ENCODE measurements around the gene PSMG3.

The PSMG3 gene

DNA sequence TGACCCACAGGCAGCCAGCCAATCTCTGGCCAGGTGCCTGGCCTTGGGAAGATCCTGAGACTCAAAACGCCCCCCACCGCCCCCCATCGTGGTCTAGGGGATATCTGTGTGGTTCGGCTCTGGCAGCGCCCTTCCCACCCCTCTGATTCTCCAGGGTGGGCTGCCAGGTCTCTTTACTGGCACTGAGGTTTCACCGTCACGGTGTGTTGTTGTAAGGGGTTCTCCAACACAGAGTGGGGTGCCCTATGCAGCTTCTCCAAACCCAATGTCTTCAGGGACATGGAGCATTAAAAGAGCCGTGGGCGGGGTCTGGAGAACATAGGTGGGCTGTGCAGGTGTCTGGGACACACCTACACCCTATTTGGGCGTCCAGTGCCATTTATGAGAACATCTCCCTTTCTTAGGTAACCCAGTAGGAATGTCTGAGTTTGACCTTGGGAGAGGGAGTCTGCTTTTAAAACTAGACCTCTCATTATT, 37.8 kb downstream of the PSMG3 start:
- H3K4me3 ChIP-seq (ENCODE audit: low read length) = peak overlapping the region; percentile 76
- DNase-seq (ENCODE audit: low read depth) = no peak
- TF ChIP-seq CTCF (conservative IDR thresholded peaks at IDR 0.05; ENCODE audit: low read length) = no peak

GRCh38 chr7:1531263-1531978, 38.4 kb downstream of the PSMG3 start:
- TF ChIP-seq CTCF (conservative IDR thresholded peaks at IDR 0.05; ENCODE audit: low read length) = no peak
- peak; percentile 36 for DNase-seq (ENCODE audit: low read depth)
- peak overlapping the region; percentile 76 for H3K4me3 ChIP-seq (ENCODE audit: low read length)

DNA sequence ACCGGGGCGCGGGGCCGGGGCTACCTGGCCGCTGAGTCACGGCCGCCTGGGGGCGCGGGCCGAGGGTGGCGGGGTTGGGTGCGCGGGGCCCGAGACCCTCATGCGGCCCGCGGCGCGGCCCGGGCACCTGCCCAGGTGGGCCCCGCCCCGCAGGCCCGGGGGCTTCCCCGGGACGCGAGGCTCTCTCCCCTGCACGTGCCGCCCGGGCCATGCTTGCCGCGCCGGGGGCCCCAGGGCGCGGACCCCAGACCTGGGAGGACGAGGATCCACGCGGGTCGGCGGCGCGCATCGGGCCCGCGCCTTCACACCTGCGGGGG, 38.9 kb downstream of the PSMG3 start:
- peak overlapping the region; percentile 76 for H3K4me3 ChIP-seq (ENCODE audit: low read length)
- no peak for TF ChIP-seq CTCF (conservative IDR thresholded peaks at IDR 0.05; ENCODE audit: low read length)
- DNase-seq (ENCODE audit: low read depth) = no peak

GRCh38 chr7:1529383-1530116, 40.3 kb downstream of the PSMG3 start:
- no peak overlapping the region for H3K4me3 ChIP-seq (ENCODE audit: low read length)
- no peak for TF ChIP-seq CTCF (conservative IDR thresholded peaks at IDR 0.05; ENCODE audit: low read length)
- no peak for DNase-seq (ENCODE audit: low read depth)

DNA sequence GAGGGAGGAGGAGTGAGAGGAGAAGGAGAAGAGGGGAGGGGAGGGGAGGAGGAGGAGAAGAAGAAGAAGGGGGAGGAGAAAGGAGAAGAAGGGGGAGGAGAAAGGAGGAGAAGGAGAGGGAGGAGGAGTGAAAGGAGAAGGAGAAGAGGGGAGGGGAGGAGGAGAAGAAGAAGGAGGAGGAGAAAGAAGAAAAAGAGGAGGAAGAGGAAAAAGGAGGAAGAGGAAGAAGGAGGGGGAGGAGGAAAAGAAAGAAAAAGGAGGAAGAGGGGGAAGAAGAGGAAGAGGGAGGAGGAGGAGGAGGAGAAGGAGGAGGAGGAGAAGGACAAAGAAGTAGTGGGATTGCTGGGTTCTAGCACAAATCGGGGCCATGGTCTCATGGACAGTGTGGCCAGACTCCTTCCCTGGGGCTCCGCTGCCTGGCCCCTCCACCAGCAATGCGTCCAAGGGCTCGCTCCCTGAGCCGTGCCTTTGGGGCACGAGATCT, 43.5 kb downstream of the PSMG3 start:
- DNase-seq (ENCODE audit: low read depth) = no peak
- TF ChIP-seq CTCF (conservative IDR thresholded peaks at IDR 0.05; ENCODE audit: low read length) = no peak
- no peak overlapping the region for H3K4me3 ChIP-seq (ENCODE audit: low read length)

DNA sequence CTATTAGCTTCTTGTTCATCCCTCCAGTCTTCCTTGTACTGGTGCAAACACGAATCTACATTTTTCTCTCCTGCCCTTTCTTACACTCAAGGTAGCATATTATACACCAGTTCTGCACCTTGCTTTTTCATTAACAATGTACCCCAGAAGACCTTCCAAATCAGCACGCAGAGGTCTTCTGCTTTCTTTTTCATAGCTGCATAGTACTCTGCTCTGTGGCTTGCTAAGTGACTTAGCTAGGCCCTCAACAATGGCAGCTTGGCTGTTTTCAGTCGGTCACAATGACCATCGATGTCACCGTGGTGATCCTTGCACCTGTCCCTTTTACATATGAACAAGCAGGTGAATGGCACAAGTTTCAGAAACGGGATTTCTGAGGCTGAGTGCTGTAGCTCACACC, 44.4 kb downstream of the PSMG3 start:
- no peak for DNase-seq (ENCODE audit: low read depth)
- no peak for TF ChIP-seq CTCF (conservative IDR thresholded peaks at IDR 0.05; ENCODE audit: low read length)
- H3K4me3 ChIP-seq (ENCODE audit: low read length) = no peak overlapping the region

DNA sequence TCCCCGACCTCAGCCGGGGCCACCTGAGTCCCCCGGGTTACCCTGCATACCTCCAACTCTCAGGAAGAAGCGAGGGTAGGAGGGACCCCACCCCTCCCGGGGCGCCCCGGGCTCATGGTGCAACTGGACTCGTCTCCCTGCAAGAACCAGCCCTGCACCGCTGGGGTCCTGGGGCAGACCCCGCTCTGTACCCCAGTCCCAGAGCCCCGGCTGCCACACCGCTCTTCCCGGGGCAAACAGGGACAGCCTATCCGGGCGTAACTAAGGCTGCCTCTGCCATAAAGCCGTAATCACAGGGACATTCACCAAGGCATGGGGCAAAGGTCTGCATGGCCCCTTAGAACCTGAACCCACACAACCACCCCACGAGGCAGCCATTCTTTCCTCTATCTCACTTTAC, 46.0 kb downstream of the PSMG3 start:
- H3K4me3 ChIP-seq (ENCODE audit: low read length) = no peak overlapping the region
- TF ChIP-seq CTCF (conservative IDR thresholded peaks at IDR 0.05; ENCODE audit: low read length) = no peak
- no peak for DNase-seq (ENCODE audit: low read depth)

All from AG10803 (cell line).